Frontal cortex (tissue), 4 donors: ENCODE data around the gene ARRDC1. TPM values are rescaled to one million over a fixed set of nuclear protein-coding genes. Genes with fewer than 3 reads are reported as not detected.
"Not testable (repeated sequence)": the region's sequence is repeated elsewhere in the genome, so short reads cannot be mapped to it uniquely, and the experiment has no call there.

Source experiments
- DNase-seq, 2 donors: peaks; one replicate each; pipeline ENCODE4 v3.0.0; 2012; ENCODE audit warnings: low spot score in 2 of 2
- FAIRE-seq: peaks from 2 replicates; lab custom pipeline; 2012; peaks lifted over from hg19 to GRCh38; lab: Jason Lieb, UNC
- total RNA-seq: library from RNA; depleted of rRNA; stranded (reverse); fragments of >200 nt; gene quantifications from one replicate; pipeline ENCODE4 v1.2.3, GENCODE V29; 2014
- donor health status: control.
- donor health status: control.
- donor health status: control.

Gene ARRDC1
- total RNA-seq, 1 donor from 2014 or later, result 13.0 TPM

GRCh38 chr9:137583347-137583746 lies 22.1 kb upstream of the ARRDC1 start:
- DNase-seq (no peak), FAIRE-seq (no peak)

- FAIRE-seq, result no peak
- no peak for DNase-seq
Observed at GRCh38 chr9:137583957-137584356, 21.5 kb upstream of the ARRDC1 start.

- no peak for FAIRE-seq
- DNase-seq, result no peak
Observed at GRCh38 chr9:137586854-137587253, 18.6 kb upstream of the ARRDC1 start.

GRCh38 chr9:137588311-137588710 lies 17.2 kb upstream of the ARRDC1 start:
- DNase-seq, result no peak
- no peak for FAIRE-seq

GRCh38 chr9:137588891-137589290 lies 16.6 kb upstream of the ARRDC1 start:
- FAIRE-seq, result no peak

GRCh38 chr9:137589441-137590122 lies 15.9 kb upstream of the ARRDC1 start:
- no peak for DNase-seq
- FAIRE-seq, result no peak

More at GRCh38 chr9:137588891-137589290, 16.6 kb upstream of the ARRDC1 start:
- DNase-seq, result no peak

GRCh38 chr9:137590123-137590468 lies 15.4 kb upstream of the ARRDC1 start:
- DNase-seq (peak in 1 of 2 donors; percentile 43), FAIRE-seq (no peak)

- no peak for FAIRE-seq
- peak; percentile 99 for DNase-seq
Observed at GRCh38 chr9:137590469-137591383, 14.8 kb upstream of the ARRDC1 start, which contains the start of gene ZMYND19. Gene ZMYND19 (minus strand): TSS chr9:137590512. CDS start chr9:137590263, 249 bp downstream.

GRCh38 chr9:137592767-137593166 lies 12.7 kb upstream of the ARRDC1 start:
- no peak for DNase-seq
- no peak for FAIRE-seq

- FAIRE-seq (no peak), DNase-seq (no peak)
Observed at GRCh38 chr9:137593176-137593575, 12.3 kb upstream of the ARRDC1 start.

GRCh38 chr9:137596577-137596976 lies 8.9 kb upstream of the ARRDC1 start:
- not testable (repeated sequence) for DNase-seq, FAIRE-seq

GRCh38 chr9:137598943-137599342 lies 6.5 kb upstream of the ARRDC1 start:
- FAIRE-seq (no peak), DNase-seq (no peak)

GRCh38 chr9:137602661-137603060 lies 2.8 kb upstream of the ARRDC1 start:
- no peak for DNase-seq
- FAIRE-seq, result no peak

GRCh38 chr9:137603879-137604278 lies 1.6 kb upstream of the ARRDC1 start:
- DNase-seq, result no peak
- FAIRE-seq, result no peak

GRCh38 chr9:137604345-137605086 lies 970 bp upstream of the ARRDC1 start:
- FAIRE-seq (no peak), DNase-seq (no peak)

- no peak for DNase-seq
Observed at GRCh38 chr9:137606005-137606621, 627 bp downstream of the ARRDC1 start.

GRCh38 chr9:137606734-137607138 lies 1.2 kb downstream of the ARRDC1 start:
- FAIRE-seq (no peak), DNase-seq (peak in 1 of 2 donors; percentile 60)

More at GRCh38 chr9:137606005-137606621, 627 bp downstream of the ARRDC1 start:
- FAIRE-seq, result no peak

GRCh38 chr9:137607141-137607857 lies 1.8 kb downstream of the ARRDC1 start:
- FAIRE-seq (no peak), DNase-seq (no peak)

GRCh38 chr9:137610944-137611343 lies 5.5 kb downstream of the ARRDC1 start:
- DNase-seq (no peak), FAIRE-seq (no peak)
